Nucleus accumbens (tissue), 56 donors: ENCODE data around the gene PRKCD.
A peak's percentile ranks its signal among the peaks of the same experiment; 100 is the strongest.

Experiments
- DNase-seq, 56 donors: peaks; one replicate each; lab custom pipeline; 2025; lab: John Stamatoyannopoulos, UW

Gene PRKCD

DNA sequence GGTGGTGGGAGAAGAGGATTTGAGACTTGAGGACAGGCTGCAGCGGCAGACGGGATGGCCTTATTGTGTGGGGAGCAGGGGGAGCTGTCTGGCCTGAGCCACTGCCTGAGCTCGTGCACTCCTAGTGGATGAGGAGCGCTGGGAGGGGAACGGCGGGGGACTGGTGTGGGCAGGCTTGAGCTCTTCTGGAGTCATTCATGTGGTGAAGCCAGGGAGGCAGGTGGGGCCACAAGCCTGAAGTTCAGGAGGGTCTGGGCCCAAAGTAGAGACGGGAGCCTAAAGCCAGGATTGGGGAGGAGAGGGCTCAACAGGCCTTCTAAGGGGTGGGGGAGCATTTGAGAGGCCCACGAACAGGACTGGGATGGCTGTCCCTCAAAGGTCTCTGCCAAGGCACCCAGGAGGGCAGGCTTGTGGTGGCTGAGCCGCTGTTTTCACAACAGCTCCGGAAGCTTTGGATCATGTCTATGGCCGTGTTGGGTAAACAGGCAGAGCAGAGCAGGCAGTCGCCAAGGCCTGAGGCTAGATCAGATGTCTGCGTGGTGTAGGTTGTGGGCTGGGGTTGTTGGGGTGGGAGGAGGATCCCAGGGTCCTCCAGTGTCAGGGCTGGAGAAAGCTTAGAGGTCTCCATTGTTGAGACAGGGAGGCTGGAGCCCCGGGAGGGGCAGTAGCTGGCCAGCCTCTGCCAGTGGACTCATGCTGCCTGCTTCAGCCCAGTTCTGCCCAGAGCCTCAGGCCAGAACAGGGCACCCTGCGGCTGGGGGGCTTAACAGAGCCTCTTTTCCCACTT is 8.2 kb downstream of the PRKCD start:
- peak in 4 of 56 donors; percentile 13 to 23 (median 20) for DNase-seq

DNA sequence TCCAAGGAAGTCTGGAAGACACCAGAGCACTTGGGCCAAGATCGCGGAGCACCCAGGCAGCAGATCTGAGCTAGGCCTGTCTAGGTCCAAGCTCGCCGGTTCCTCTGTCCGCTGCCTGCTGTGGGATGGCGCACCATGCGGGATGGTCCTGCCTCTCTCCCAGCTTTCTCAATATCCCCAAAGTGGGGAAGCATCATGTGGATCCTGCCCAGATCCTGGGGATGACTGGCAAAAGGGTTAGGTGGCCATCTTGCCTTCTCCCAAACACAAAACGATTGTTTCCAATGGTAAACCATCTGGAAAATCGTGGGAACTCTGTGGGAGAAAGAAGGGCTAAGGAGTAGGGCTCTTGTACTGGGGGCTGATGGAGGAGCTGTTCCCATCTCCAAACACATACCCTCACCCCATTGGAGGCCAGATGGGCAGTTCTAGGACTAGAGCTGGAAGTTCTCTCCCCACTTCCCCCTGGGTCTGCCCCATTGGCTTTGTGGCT is 8.9 kb downstream of the PRKCD start:
- no peak for DNase-seq

DNA sequence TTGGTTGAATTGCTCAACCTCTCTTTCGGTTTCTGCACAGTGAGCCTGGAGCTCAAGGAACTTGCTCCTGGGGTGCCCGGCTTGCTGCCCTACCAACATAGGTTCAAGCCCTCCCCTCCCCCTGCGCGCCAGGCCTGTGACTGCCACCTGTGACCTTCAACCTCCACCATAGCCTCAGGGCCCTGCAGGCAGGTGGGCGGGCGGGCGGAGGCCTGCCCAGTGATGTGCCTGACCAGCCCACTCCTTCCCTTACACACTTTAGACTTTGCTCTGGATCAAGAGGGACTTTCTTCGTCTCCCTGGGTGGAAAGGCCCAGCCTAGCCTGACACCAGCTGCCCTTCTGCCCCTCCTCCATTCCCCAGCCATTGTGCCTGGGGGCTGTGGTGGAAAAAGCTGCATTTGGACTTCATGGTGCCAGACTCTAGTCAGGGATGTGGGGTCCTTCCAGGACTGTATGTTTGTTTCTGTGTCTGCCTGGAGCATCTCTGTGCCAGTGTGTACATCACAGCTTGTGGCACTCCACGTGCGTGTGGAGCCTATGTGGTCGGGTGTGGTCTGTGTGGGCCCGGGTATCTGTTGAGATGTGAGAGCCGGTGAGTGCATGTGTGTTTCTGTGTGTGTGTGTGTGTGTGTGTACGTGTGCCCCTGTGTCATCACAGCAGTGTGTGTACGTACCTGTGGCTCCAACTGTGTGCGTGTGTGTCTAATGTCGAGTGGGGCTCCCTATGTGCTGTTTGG is 9.5 kb downstream of the PRKCD start:
- peak in 4 of 56 donors; percentile 8 to 18 (median 12) for DNase-seq

DNA sequence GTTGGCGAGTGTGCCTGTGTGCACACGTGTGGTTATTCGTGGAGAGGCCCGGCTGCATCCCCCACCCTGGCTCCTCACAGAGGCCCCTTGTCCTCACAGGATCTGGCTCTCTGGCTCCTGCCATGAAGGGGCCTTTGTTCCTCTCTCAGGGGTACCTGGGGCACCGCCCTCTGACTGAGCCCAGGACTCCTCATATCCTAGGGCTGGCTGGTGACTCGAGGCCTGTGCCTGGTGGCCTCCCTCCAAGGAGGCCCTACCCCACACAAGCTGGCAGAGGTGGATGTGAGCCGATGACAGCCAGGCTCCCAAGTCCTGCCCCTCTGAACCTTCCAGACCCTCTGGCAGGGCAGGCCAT is 10.0 kb downstream of the PRKCD start:
- DNase-seq: no peak

DNA sequence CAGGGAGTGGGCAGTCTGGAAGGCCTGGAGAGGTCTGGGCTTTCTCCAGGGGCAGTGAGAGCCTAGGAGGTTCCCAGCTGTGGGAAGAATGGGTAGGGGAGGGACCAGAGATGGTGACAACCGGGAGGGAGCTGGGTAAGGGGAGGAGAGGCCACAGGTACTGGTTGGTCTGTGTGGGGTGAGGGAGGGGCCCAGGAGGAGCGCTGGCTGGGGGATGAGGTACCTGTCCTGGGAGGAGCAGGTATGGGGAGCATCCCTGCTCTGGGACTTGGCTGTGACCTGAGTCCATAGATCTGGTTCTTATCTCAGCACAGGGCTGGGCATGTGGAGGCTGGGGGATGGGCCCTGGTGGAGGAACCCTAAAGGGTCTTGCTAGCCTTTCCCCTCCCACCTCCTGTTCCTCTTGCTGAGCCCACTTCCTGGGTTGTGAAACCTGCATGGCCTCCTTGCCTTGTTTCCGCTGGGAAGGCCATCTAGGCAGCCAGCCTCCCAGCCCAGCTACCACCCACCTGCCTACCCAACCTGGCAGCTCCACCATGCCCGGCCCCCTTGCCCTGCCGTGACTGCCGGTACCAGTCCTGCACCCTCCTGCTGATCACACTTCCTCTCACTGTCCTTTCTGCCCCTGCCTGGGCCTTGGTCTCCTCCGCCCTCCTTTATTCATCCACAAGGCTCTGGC is 11.0 kb downstream of the PRKCD start:
- DNase-seq: peak in 1 of 56 donors; percentile 19

DNA sequence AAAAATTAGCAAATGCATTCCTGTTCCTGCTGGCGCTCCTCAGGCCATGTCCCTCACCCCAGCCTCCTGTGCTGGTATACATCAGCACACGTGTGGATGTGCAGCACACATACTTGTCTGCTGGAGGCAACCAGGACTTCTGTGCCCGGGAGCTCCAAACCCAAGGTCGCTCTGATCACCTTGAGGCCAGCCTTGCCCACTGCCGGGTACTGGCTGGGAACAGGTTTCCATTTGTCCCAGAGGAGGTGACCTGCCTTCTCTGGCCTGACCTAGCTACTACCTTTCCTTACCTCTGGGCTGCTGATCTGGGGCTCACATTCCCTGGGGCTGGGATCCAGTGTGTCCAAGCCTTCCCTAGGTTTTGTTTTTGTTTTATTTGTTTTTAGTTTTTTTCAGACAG is 12.1 kb downstream of the PRKCD start:
- no peak for DNase-seq

DNA sequence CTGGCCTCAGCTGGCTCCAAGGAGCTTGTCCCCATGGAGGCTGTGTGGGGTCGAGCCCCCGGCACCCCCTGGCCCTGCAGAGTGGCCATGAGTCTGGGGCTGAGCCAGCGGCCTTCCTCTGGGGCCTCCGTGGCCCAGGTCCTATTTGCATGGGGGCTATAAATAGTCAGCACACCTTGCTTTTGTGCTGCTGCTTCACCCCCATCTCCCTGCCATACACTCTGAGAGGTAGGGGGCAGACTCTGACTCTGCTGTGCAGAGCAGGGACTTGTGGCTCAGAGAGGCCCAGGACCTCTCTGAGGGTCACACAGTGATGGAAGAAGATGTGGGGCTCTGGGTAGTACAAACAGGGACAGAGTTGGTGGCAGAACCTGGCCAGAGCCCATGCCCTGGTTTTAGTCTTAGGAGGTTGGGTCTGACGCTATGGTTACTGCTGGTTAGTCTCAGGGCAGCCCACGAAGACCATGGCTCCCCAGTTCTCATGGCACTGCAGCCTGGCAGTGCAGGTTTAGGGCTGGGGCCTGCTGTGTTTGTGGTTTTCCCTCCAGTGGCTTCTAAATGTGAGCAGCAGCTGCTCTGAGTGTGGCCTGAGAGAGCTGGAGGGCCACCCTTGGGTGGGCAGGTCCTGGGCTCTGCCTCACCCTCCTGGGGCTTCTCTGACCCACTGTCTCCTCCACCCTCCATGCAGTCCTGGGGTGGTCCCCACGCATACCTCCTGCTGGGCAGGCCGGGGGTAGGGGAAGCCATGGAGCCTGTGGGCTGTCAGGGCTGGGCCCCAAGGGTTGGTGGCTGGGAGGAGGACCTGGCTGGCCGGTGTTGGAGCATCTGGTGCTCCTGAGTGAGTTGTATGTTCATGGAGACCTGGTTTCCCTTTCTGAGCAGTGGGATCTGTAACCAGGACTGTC is 13.6 kb downstream of the PRKCD start:
- no peak for DNase-seq

DNA sequence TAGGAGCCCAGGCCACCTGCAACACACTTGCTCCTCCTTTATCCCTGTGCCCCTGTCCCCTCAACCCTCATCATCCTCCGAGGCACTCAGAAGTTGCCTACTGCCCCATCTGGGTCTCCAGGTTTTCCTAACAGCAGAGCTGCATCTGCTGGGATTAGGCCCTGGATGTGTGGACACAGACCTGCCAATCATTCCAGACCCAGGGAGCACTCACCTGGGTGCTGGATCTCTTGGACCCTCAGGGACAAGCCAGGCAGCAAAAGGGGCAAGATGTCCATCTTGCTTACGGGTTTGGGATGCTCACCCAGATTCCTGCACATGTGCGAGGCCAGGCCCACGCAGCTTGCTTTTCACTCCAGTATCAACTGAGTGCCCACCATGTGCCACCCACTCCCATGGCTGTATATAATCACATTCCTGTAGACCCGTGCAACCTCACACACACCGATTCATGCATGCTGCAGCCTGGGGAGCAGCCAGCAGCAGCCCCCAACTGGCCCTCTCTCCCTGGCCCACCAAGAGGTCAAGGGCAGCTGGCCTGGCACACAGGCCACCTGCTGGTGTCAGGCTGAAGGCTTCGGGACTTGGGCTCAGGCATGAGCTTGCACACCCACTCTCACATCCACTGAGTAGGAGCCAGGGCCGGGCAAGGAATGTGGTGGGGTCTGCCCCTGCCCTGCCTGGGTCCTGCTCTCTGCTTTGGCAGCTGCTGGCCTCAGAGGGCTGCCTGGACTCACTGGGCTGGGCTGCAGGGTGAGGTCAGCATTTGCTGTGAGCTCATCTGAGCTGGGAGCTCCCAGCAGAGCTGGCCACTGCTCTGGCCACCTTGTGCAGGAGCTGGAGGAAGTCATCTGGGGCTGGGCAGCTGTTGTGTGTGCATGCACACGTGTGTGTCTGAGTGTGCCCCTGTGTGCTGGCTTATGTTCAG is 14.9 kb downstream of the PRKCD start:
- no peak for DNase-seq

DNA sequence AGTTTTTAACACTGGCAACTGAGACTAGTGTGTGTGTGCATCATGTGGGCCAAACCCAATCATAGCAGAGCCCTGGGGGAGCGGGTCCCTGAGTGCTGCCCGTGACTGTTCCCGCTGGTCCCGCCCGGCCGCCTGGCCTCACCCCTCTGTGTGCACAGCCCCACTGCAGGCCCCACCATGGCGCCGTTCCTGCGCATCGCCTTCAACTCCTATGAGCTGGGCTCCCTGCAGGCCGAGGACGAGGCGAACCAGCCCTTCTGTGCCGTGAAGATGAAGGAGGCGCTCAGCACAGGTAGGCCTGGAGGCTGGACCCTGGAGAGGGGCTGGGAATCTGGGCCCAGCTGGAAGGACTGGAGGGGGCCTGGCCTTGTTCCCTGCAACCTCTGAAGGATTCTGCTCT is 17.2 kb downstream of the PRKCD start:
- no peak for DNase-seq

DNA sequence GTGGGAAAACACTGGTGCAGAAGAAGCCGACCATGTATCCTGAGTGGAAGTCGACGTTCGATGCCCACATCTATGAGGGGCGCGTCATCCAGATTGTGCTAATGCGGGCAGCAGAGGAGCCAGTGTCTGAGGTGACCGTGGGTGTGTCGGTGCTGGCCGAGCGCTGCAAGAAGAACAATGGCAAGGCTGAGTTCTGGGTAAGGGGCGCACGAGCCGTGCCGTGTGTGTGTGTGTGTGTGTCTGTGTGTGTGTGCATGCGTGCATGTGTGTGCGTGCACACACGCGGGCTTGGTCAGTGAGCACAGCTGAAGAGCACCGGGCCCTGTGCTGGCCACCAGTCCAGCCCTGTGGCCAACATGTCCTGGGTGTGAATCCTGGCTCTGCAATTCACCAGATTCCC is 18.6 kb downstream of the PRKCD start:
- DNase-seq: no peak

DNA sequence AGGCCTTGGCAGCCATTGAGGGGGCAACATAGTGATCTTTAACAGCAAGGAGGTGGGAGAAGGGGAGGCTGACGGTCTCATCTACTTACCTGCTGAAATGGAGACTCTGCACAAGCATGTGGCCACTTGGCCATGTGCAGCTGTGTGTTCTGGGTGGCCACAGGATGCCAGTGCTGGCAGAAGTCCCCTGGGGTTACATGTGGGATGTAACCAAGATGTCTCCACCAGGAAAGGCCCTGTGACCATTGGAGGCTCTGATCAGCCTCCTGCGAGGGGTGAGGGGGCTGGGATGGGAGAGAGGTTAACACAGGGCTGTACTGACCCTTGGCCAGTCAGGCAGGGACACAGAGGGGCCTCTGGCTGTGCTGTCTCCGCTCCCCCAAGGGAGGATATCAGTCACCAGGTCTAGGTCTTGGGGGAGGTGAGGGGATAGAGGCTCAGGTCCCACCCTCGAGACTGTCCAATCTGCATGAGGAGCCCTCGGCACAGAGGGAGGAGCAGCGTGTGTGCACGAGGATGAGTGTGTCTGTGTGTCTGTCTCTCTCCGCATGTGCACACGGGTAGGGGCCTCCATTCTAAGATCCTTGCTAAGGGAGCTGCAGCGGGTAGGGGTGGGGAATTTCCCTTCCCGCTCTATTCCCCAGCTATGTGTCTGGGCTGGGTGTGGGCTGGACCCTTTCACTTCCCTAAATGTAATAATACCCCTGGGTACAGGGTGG is 19.5 kb downstream of the PRKCD start:
- peak in 1 of 56 donors; percentile 30 for DNase-seq

DNA sequence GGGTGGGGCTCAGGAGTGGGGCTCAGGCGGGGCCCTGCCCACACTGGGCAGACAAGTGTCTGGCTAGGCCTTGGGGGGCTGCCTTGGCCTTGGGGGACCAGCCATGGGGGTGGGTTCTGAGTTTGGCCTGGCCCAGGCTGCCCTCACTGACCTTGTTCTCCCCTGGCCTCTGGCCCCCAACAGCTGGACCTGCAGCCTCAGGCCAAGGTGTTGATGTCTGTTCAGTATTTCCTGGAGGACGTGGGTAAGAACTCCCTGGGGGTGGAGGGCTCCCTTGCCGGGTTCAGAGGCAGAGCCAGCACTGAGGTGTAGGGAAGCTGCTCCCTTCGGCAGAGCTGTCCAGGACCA is 20.0 kb downstream of the PRKCD start:
- DNase-seq: no peak

DNA sequence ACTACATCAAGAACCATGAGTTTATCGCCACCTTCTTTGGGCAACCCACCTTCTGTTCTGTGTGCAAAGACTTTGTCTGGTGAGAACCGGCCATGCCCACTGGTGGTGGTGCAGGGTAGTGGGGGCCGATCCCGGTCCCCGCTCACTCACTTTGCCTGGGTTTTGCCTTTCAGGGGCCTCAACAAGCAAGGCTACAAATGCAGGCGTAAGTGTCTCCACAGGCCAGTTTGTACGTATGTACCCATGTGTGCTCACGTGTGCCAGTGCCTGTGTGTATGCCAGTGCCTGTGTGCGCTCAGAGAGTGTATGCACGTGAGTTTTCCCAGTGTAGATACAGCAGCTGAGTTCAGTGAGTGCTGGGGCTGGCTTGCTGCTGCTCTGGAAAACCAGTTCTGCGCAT is 20.5 kb downstream of the PRKCD start:
- DNase-seq: no peak

DNA sequence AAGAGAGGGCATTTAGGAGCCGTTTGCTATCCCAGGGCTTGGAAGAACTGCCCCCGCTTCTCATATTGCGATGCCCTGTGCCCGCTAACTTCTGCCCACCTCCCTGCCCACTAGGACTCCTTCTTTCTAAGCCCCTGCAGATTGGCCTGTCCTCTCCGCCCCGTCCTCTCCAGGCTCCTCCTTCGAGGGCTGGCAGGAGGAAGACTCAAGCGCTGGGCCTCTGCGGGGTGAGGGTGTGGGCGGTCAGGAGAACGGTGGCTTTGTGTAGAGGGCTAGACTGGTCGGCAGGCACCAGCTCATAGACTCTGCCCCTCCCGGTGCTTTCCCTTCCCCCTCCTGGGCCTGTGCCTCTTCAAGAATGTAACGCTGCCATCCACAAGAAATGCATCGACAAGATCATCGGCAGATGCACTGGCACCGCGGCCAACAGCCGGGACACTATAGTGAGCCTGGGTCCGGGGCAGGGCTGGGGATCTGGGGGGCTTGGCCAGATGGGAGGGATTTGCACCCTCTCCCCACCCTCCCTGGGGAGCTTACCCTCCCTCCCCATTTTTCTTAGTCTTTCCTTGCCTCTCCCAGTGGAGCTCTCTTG is 21.9 kb downstream of the PRKCD start:
- DNase-seq: no peak

DNA sequence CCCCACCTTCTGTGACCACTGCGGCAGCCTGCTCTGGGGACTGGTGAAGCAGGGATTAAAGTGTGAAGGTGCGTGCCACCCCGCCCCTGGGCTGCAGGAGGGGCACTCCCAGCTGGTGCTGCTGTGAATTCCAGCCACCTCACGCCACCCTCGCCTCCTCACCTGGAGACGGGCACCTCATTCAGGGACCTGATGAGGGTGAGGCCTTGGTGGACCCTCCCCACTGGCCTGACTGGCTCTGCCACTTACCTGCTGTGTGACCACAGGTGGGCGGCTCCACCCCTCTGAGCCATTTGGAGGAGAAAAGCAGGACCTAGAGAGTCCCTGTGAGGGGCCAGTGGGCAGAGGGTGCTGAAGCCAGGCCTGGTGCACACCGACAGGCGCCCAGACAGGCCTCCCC is 22.5 kb downstream of the PRKCD start:
- DNase-seq: no peak

DNA sequence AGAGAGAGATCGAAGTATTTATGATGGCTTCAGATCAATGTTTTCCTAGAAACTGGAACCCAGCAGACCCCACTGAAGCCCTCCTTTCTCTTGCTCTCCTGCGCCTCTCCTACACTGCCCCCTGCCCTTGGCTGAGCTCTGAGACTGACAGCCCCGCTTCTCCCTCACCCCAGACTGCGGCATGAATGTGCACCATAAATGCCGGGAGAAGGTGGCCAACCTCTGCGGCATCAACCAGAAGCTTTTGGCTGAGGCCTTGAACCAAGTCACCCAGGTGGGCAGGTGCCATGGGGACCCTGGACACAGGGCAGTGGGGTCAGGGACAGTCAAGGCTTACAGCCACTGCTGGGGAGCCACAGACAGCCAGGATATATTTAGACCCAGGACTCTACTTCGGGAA is 23.7 kb downstream of the PRKCD start:
- no peak for DNase-seq

DNA sequence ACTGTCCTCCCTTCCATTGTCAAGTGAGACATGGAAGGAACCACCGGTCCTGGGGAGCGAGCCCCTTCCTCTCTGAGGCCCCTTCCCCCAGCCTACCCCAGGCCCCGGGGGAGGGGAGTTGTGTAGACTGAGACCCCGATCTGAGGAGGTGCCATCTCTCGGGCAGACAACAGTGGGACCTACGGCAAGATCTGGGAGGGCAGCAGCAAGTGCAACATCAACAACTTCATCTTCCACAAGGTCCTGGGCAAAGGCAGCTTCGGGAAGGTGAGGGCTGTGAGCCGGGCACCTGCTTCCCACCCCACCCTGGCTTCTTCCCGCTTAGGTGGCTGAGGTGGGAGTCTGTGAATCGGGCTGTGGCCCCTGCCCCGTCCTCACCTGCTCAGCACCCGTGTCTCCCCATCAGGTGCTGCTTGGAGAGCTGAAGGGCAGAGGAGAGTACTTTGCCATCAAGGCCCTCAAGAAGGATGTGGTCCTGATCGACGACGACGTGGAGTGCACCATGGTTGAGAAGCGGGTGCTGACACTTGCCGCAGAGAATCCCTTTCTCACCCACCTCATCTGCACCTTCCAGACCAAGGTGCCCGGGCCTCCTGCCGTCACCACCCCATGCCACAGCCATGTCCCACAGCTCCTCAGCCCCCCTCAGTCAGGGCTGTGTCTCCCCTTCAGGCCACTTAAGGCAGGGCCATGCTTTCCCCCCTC is 24.9 kb downstream of the PRKCD start:
- no peak for DNase-seq

DNA sequence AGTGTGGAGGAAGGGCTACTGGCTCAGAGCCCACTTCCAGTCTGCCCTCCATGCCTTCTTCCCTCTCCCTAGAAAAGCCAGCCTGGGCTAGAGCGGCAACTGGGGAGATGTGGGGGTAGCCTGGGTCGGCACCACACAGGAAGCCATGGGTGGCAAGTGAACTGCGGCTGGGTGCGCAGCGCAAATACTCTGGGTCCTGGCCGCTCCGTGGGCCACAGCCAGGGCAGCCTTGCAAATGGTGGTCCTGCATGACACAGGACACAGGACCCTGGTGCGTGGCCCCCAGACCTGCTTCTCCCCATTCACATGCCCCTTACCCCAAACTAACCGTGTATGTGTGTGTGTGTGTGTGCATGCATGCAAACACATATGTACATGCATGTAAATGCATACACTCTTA is 25.7 kb downstream of the PRKCD start:
- no peak for DNase-seq
